ENCODE results near the gene RNF10.

GRCh38 chr12:120485961-120486881 lies 47.9 kb upstream of the RNF10 start:
- TF ChIP-seq CTCF (IDR thresholded peaks at IDR 0.05) (no peak), POLR2A (IDR thresholded peaks at IDR 0.05) (no peak)

Measured in Peyer's patch (tissue), 4 donors.